ENCODE results near the gene CTR9. TPM values are rescaled to one million over a fixed set of nuclear protein-coding genes. Genes with fewer than 3 reads are reported as not detected.

Gene CTR9
- total and polyA plus RNA-seq, 2 of the 13 experiments (the other 11 are each of a cell fraction or from before 2014, with no cell fraction given) = 6.6 to 22.1 TPM

- H3K4me3 ChIP-seq (replicated peaks in 1 of 3; ENCODE audit: insufficient read depth in 1 of 3, low read depth in 2 of 3, low read length in 3 of 3) = no peak overlapping the region
- WGBS (ENCODE audit: low lambda C conversion rate) = 46% methylated on average over 10 of the region's 10 CpGs
- no TSS peak for BruUV-seq (replicated peaks)
These were observed 33.4 kb downstream of the CTR9 start for GRCh38 chr11:10784232-10785145.

More at GRCh38 chr11:10784232-10785145, 33.4 kb downstream of the CTR9 start:
- Histone ChIP-seq H4K20me1 (ENCODE audit: insufficient read depth, low read length) (no peaks in the 10 kb centered on the region), H3K79me2 (ENCODE audit: insufficient read depth, low read length) (no peaks in the 10 kb centered on the region), H3K27me3 (ENCODE audit: control insufficient read depth in 1 of 2, insufficient read depth in 2 of 2, low read length in 2 of 2) (peaks cover 2 to 9% of the 10 kb centered on the region in 2 experiments; a peak in 2 of 5 replicates), H3K9me3 (ENCODE audit: low read length) (no peaks in the 10 kb centered on the region), H3K36me3 (replicated peaks in 1 of 2; ENCODE audit: control insufficient read depth in 1 of 2, insufficient read depth in 2 of 2, low read length in 2 of 2) (no peaks in the 10 kb centered on the region), H3K4me2 (ENCODE audit: low read depth, low read length) (no peak overlapping the region), H3K9ac (ENCODE audit: insufficient read depth, low read depth, low read length) (no peak overlapping the region), H2AFZ (ENCODE audit: low read length) (no peak overlapping the region), H3K27ac (ENCODE audit: extremely low read length, insufficient read depth, low read length) (no peak overlapping the region), H3K4me1 (ENCODE audit: insufficient read depth, low read length) (no peaks in the 10 kb centered on the region)
- in situ Hi-C loops (cut with HindIII; ENCODE audit: extremely low pct_ligation_motif_present, low pct_unique_long_range_greater_than_20kb) (no loop called here), intact Hi-C loops (cut with micrococcal nuclease; ENCODE audit: unreplicated experiment) (no loop called here)
- no peak for DNase-seq (ENCODE audit: low spot score)
- POLR2A ChIA-PET = interaction anchor here (0.9 to 2.0 kb wide), 4 partner anchors 8 to 74 kb away, joined by 3 to 9 read pairs (median 4); partner anchors contain the start of genes EIF4G2 and ZBED5
- peak; percentile 30 for ATAC-seq
- TF ChIP-seq MNT (IDR thresholded peaks at IDR 0.05) (peak; percentile 25; the same call in 1 of the 2 replicates), MTERF4 (CRISPR knock-in tag; IDR thresholded peaks at IDR 0.05) (no peak)
- CTCF ChIA-PET (ENCODE audit: low intra/inter-chr PET ratio, low total read pairs) = no interaction called here
- no peak for FAIRE-seq

All from HepG2 (cell line).